HL-60 (cell line): ENCODE results near the gene MED16.

Source experiments
- GABPA ChIP-seq: IDR thresholded peaks from 2 replicates; pipeline ENCODE4 v1.6.1; 2012; ENCODE audit warnings: low read depth
- POLR2AphosphoS5 ChIP-seq: IDR thresholded peaks from 2 replicates; pipeline ENCODE4 v1.6.1; 2012; ENCODE audit warnings: low read depth
- SPI1 ChIP-seq: IDR thresholded peaks from 2 replicates; pipeline ENCODE4 v1.6.1; 2012; ENCODE audit warnings: low read depth, mild to moderate bottlenecking, borderline replicate concordance
- TF ChIP-seq, protein P1 (sequence below): IDR thresholded peaks from one replicate; pipeline ENCODE4 v1.5.1; 2011; ENCODE audit warnings: low read length, control low read depth, inconsistent platforms; ENCODE audit not compliant: insufficient read depth
- TF ChIP-seq, protein P2 (sequence below): IDR thresholded peaks from 2 replicates; pipeline ENCODE4 v1.6.1; 2012; ENCODE audit warnings: low read depth; ENCODE audit not compliant: insufficient replicate concordance

DNA sequence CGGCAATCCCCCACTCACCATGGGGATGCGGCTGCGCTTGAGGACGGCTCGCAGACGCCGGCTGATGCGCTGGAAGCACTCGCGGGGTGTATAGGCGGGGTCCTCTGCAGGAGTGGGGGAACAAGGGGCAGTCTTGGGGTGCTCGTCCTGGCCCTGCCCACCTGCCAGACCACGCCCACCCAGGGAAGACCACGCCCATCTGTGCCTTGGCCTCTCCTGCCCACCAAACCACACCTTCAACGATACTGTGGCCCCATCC is 7.0 kb upstream of the MED16 start:
- TF ChIP-seq, protein P1, sequence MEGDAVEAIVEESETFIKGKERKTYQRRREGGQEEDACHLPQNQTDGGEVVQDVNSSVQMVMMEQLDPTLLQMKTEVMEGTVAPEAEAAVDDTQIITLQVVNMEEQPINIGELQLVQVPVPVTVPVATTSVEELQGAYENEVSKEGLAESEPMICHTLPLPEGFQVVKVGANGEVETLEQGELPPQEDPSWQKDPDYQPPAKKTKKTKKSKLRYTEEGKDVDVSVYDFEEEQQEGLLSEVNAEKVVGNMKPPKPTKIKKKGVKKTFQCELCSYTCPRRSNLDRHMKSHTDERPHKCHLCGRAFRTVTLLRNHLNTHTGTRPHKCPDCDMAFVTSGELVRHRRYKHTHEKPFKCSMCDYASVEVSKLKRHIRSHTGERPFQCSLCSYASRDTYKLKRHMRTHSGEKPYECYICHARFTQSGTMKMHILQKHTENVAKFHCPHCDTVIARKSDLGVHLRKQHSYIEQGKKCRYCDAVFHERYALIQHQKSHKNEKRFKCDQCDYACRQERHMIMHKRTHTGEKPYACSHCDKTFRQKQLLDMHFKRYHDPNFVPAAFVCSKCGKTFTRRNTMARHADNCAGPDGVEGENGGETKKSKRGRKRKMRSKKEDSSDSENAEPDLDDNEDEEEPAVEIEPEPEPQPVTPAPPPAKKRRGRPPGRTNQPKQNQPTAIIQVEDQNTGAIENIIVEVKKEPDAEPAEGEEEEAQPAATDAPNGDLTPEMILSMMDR: no peak
- TF ChIP-seq GABPA: no peak
- TF ChIP-seq, protein P2, sequence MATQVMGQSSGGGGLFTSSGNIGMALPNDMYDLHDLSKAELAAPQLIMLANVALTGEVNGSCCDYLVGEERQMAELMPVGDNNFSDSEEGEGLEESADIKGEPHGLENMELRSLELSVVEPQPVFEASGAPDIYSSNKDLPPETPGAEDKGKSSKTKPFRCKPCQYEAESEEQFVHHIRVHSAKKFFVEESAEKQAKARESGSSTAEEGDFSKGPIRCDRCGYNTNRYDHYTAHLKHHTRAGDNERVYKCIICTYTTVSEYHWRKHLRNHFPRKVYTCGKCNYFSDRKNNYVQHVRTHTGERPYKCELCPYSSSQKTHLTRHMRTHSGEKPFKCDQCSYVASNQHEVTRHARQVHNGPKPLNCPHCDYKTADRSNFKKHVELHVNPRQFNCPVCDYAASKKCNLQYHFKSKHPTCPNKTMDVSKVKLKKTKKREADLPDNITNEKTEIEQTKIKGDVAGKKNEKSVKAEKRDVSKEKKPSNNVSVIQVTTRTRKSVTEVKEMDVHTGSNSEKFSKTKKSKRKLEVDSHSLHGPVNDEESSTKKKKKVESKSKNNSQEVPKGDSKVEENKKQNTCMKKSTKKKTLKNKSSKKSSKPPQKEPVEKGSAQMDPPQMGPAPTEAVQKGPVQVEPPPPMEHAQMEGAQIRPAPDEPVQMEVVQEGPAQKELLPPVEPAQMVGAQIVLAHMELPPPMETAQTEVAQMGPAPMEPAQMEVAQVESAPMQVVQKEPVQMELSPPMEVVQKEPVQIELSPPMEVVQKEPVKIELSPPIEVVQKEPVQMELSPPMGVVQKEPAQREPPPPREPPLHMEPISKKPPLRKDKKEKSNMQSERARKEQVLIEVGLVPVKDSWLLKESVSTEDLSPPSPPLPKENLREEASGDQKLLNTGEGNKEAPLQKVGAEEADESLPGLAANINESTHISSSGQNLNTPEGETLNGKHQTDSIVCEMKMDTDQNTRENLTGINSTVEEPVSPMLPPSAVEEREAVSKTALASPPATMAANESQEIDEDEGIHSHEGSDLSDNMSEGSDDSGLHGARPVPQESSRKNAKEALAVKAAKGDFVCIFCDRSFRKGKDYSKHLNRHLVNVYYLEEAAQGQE: no peak
- TF ChIP-seq POLR2AphosphoS5: no peak
- TF ChIP-seq SPI1: no peak
